AG04450 (cell line): ENCODE results near the gene C1orf21. TPM values are rescaled to one million over a fixed set of nuclear protein-coding genes. Genes with fewer than 3 reads are reported as not detected.
A peak's percentile ranks its signal among the peaks of the same experiment; 100 is the strongest.

ENCODE experiments used
- CTCF ChIA-PET: fragments of 300-600, 350-600 bp; formaldehyde crosslinking; extraction: SDS; loops from one replicate; lab custom pipeline; 2022; ENCODE audit warnings: antibody characterized with exemption, inconsistent platforms; lab: Charles Lee
- POLR2A ChIA-PET: fragments of 350-600 bp; formaldehyde crosslinking; extraction: SDS; loops from one replicate; lab custom pipeline; 2021; ENCODE audit warnings: antibody characterized with exemption, inconsistent platforms; lab: Yijun Ruan, JAX
- DNase-seq: peaks from one replicate; pipeline ENCODE4 v3.0.0-alpha.2; 2011; ENCODE audit warnings: low read depth, low spot score
- H3K27ac ChIP-seq: one replicate; pipeline ENCODE4 v1.5.1; 2012; ENCODE audit warnings: low read depth, low read length, control low read depth
- H3K27me3 ChIP-seq: one replicate; pipeline ENCODE4 v1.6.0; 2012; ENCODE audit warnings: low read length; ENCODE audit not compliant: control insufficient read depth, insufficient read depth
- H3K4me3 ChIP-seq: 2 replicates; pipeline ENCODE4 v1.5.1; 2011; ENCODE audit warnings: mild to moderate bottlenecking, low read depth, low read length, control low read depth
- H3K9me3 ChIP-seq: 2 replicates; pipeline ENCODE4 v1.5.1; 2012; ENCODE audit warnings: low read length; ENCODE audit not compliant: control insufficient read depth, insufficient read depth
- polyA plus RNA-seq: library from polyadenylated mRNA; depleted of rRNA; stranded (reverse); fragments of >200 nt; gene quantifications from 2 replicates; pipeline ENCODE4 v1.2.3, GENCODE V29; 2011
- TF ChIP-seq, protein P1 (sequence below): IDR thresholded peaks from 2 replicates; pipeline ENCODE4 v1.5.1; 2011; ENCODE audit warnings: low read depth, low read length, control low read depth, inconsistent platforms

Gene C1orf21
- polyA plus RNA-seq, 1 experiment: 29.5 TPM

DNA sequence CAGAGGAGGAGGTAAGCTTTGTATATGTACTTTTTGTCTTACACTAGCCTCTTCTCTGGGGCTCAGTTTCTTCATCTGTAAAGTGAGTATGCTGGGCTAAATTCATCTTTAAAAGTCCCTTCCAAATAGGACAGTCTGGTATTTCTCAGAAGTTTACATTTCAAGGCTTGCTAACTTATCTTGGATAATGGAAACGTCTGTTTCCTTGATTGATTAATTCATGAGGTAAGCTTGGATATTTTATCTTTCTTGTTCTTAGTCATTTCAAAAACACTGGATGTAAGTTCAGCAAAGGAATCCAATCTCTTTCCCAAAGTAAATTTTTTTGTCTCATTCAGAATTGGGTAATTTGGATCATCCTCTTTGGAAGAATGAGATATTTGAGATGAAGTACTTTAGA is 256.8 kb downstream of the C1orf21 start:
- CTCF ChIA-PET: interaction anchor here (1.9 kb wide), 1 partner anchor 20 kb away, joined by 8 read pairs; no protein-coding TSS in a partner anchor
- DNase-seq: no peak
- Histone ChIP-seq H3K4me3 (no peak overlapping the region), H3K27ac (no peak overlapping the region), H3K9me3 (peaks cover 2% of the 10 kb centered on the region), H3K27me3 (peaks cover 4% of the 10 kb centered on the region)
- POLR2A ChIA-PET: no interaction called here
- TF ChIP-seq, protein P1, sequence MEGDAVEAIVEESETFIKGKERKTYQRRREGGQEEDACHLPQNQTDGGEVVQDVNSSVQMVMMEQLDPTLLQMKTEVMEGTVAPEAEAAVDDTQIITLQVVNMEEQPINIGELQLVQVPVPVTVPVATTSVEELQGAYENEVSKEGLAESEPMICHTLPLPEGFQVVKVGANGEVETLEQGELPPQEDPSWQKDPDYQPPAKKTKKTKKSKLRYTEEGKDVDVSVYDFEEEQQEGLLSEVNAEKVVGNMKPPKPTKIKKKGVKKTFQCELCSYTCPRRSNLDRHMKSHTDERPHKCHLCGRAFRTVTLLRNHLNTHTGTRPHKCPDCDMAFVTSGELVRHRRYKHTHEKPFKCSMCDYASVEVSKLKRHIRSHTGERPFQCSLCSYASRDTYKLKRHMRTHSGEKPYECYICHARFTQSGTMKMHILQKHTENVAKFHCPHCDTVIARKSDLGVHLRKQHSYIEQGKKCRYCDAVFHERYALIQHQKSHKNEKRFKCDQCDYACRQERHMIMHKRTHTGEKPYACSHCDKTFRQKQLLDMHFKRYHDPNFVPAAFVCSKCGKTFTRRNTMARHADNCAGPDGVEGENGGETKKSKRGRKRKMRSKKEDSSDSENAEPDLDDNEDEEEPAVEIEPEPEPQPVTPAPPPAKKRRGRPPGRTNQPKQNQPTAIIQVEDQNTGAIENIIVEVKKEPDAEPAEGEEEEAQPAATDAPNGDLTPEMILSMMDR: no peak

- Histone ChIP-seq H3K27me3 (peaks cover 4% of the 10 kb centered on the region), H3K4me3 (no peak overlapping the region), H3K9me3 (peaks cover 5% of the 10 kb centered on the region), H3K27ac (no peak overlapping the region)
- DNase-seq: no peak
- TF ChIP-seq, protein P1: no peak
- POLR2A ChIA-PET: no interaction called here
- CTCF ChIA-PET: no interaction called here
Measured at GRCh38 chr1:184644771-184645170, 257.9 kb downstream of the C1orf21 start.

- DNase-seq: no peak
- peaks cover 5% of the 10 kb centered on the region for H3K9me3 ChIP-seq
- TF ChIP-seq, protein P1: no peak
- CTCF ChIA-PET: no interaction called here
- H3K27ac ChIP-seq: no peak overlapping the region
- H3K27me3 ChIP-seq: no peaks in the 10 kb centered on the region
- no peak overlapping the region for H3K4me3 ChIP-seq
- POLR2A ChIA-PET: no interaction called here
Measured at GRCh38 chr1:184646178-184646701, 259.4 kb downstream of the C1orf21 start.

DNA sequence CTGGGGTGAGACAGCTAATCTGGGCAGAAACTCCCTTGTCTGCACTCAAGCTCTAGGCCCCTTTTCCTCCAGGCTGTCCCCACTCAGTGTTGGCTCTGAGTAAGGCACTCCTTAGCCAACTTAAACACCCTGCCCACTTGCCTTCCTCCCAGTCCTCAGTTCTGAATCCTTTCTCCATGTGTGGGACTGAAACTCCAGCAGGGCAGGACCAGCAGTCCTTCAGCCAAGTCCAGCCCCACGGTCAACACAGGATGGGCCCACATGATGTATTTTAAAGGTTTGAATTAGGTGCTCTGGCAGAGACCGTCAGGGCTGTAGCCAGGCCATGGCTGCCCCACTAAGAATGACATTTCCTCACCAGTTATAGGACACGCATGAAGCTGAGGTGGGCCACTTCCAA is 260.0 kb downstream of the C1orf21 start:
- ChIA-PET POLR2A (no interaction called here), CTCF (interaction anchor here (0.6 kb wide), 1 partner anchor 17 kb away, joined by 4 read pairs; no protein-coding TSS in a partner anchor)

DNA sequence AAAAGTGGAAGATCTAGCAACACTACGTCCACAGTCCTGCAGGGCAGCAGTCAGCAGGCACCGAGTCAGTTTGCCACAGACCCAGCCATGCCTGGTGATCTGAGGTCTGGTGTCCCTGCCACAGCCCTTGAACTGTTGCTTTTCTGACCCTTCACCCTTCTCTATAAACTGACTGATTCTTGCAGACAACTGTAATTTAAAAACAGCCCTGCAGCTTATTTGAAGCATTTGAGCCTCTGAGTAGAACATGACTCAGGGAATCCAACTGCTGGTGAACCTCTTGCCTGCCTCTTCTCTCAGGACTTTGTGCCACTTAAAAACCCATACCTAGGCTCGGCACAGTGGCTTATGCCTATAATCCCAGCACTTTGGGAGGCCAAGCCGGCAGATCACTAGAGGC is 260.6 kb downstream of the C1orf21 start:
- no peak overlapping the region for H3K4me3 ChIP-seq
- ChIA-PET CTCF (interaction anchor here (0.6 kb wide), 1 partner anchor 16 kb away, joined by 4 read pairs; no protein-coding TSS in a partner anchor), POLR2A (no interaction called here)
- peaks cover 5% of the 10 kb centered on the region for H3K9me3 ChIP-seq
- TF ChIP-seq, protein P1: no peak
- no peak for DNase-seq
- H3K27ac ChIP-seq: peak overlapping the region; percentile 39
- H3K27me3 ChIP-seq: no peaks in the 10 kb centered on the region

More for the DNA sequence above, 260.0 kb downstream of the C1orf21 start:
- TF ChIP-seq, protein P1: no peak
- Histone ChIP-seq H3K4me3 (no peak overlapping the region), H3K27me3 (no peaks in the 10 kb centered on the region), H3K9me3 (peaks cover 5% of the 10 kb centered on the region), H3K27ac (no peak overlapping the region)
- DNase-seq: no peak
